Mesenchymal stem cell (in vitro differentiated cells and primary cell): Measurements from ENCODE around the gene AFAP1L2.

Experiments used
- DNase-seq: peaks from one replicate; pipeline ENCODE4 v3.0.0-alpha.2; 2013
- H2AFZ ChIP-seq: one replicate; pipeline ENCODE4 v1.6.1; 2013; ENCODE audit warnings: low read depth, mild to moderate bottlenecking, control low read depth, inconsistent platforms, low read length, moderate library complexity
- H2AK5ac ChIP-seq: 2 replicates; pipeline ENCODE4 v1.6.1; 2013; ENCODE audit warnings: low read length, moderate library complexity, mild to moderate bottlenecking, inconsistent platforms; ENCODE audit not compliant: severe bottlenecking
- H2BK120ac ChIP-seq: one replicate; pipeline ENCODE4 v1.6.1; 2013; ENCODE audit warnings: low read depth, mild to moderate bottlenecking, inconsistent platforms, low read length, moderate library complexity
- H2BK12ac ChIP-seq, 2 experiments: one replicate each; pipeline ENCODE4 v1.6.1; 2013; ENCODE audit warnings: inconsistent platforms in 2 of 2, low read length in 2 of 2, mild to moderate bottlenecking in 2 of 2, moderate library complexity in 2 of 2, control low read depth in 1 of 2
- H2BK15ac ChIP-seq: one replicate; pipeline ENCODE4 v1.6.1; 2013; ENCODE audit warnings: mild to moderate bottlenecking, low read depth, inconsistent platforms; ENCODE audit not compliant: poor library complexity, severe bottlenecking
- H2BK5ac ChIP-seq: 2 replicates; pipeline ENCODE4 v1.6.1; 2013; ENCODE audit warnings: low read depth, mild to moderate bottlenecking, low read length, control low read depth, inconsistent platforms; ENCODE audit not compliant: poor library complexity, severe bottlenecking
- H3K14ac ChIP-seq, 2 experiments: one replicate each; pipeline ENCODE4 v1.6.1; 2013; ENCODE audit warnings: inconsistent platforms in 2 of 2, low read length in 2 of 2, control low read depth in 1 of 2, mild to moderate bottlenecking in 1 of 2, moderate library complexity in 1 of 2
- H3K18ac ChIP-seq, 2 experiments: one replicate each; pipeline ENCODE4 v1.6.1; 2013; ENCODE audit warnings: inconsistent platforms in 2 of 2, low read length in 2 of 2, control low read depth in 1 of 2, low read depth in 1 of 2, mild to moderate bottlenecking in 1 of 2
- H3K23ac ChIP-seq, 2 experiments: one replicate each; pipeline ENCODE4 v1.6.1; 2013; ENCODE audit warnings: inconsistent platforms in 2 of 2, low read length in 2 of 2, mild to moderate bottlenecking in 2 of 2, moderate library complexity in 2 of 2, control low read depth in 1 of 2
- H3K27ac ChIP-seq: 2 replicates; pipeline ENCODE4 v1.5.1; 2013; ENCODE audit warnings: mild to moderate bottlenecking, moderate library complexity, low read length, control low read depth, inconsistent platforms; ENCODE audit not compliant: poor library complexity, severe bottlenecking
- H3K27me3 ChIP-seq, 2 experiments: 2 replicates each; pipeline versions ENCODE4 v1.6.1 to v1.7.0; 2013; ENCODE audit warnings: low read length in 2 of 2, mild to moderate bottlenecking in 2 of 2, moderate library complexity in 2 of 2, control low read depth in 1 of 2, inconsistent platforms in 1 of 2; ENCODE audit not compliant: control insufficient read depth in 1 of 2, insufficient read depth in 1 of 2
- H3K36me3 ChIP-seq, 2 experiments: 2 replicates each; pipeline versions ENCODE4 v1.6.1 to v1.7.0; 2013; ENCODE audit warnings: low read length in 2 of 2, control low read depth in 1 of 2, inconsistent platforms in 1 of 2, low read depth in 1 of 2, mild to moderate bottlenecking in 1 of 2; ENCODE audit not compliant: insufficient read depth in 2 of 2, control insufficient read depth in 1 of 2
- H3K4ac ChIP-seq, 2 experiments: one replicate each; pipeline ENCODE4 v1.6.1; 2013; ENCODE audit warnings: inconsistent platforms in 2 of 2, low read length in 2 of 2, mild to moderate bottlenecking in 2 of 2, moderate library complexity in 2 of 2, control low read depth in 1 of 2, low read depth in 1 of 2
- H3K4me1 ChIP-seq: 2 replicates; pipeline ENCODE4 v1.6.1; 2013; ENCODE audit warnings: low read depth, low read length, control low read depth; ENCODE audit not compliant: control insufficient read depth, insufficient read depth
- H3K4me2 ChIP-seq: 2 replicates; pipeline ENCODE4 v1.6.1; 2013; ENCODE audit warnings: low read length, mild to moderate bottlenecking, inconsistent platforms; ENCODE audit not compliant: poor library complexity, severe bottlenecking
- H3K4me3 ChIP-seq, 2 experiments: 2 replicates each; pipeline versions ENCODE4 v1.5.1 to v1.7.0; 2013; ENCODE audit warnings: low read length in 2 of 2, mild to moderate bottlenecking in 2 of 2, control low read depth in 1 of 2, low read depth in 1 of 2; ENCODE audit not compliant: insufficient read depth in 1 of 2
- H3K79me1 ChIP-seq: replicated peaks from 2 replicates; pipeline ENCODE4 v1.6.1; 2013; ENCODE audit warnings: mild to moderate bottlenecking, control low read depth, low read length, inconsistent platforms; ENCODE audit not compliant: poor library complexity, severe bottlenecking
- H3K9ac ChIP-seq: 2 replicates; pipeline ENCODE4 v1.7.0; 2013; ENCODE audit warnings: mild to moderate bottlenecking, low read length, moderate library complexity
- H3K9me3 ChIP-seq: 2 replicates; pipeline ENCODE4 v1.7.0; 2013; ENCODE audit warnings: mild to moderate bottlenecking, low read length; ENCODE audit not compliant: control insufficient read depth
- H4K8ac ChIP-seq: one replicate; pipeline ENCODE4 v1.6.1; 2013; ENCODE audit warnings: inconsistent platforms, mild to moderate bottlenecking, low read length, moderate library complexity
- H4K91ac ChIP-seq: one replicate; pipeline ENCODE4 v1.6.1; 2013; ENCODE audit warnings: mild to moderate bottlenecking, low read length, inconsistent platforms
- WGBS: methylation state at CpG from one replicate; pipeline ENCODE4 v1.1.7; 2013; ENCODE audit warnings: mixed read lengths; 5-methylcytosine and 5-hydroxymethylcytosine counted together

AFAP1L2 gene

DNA sequence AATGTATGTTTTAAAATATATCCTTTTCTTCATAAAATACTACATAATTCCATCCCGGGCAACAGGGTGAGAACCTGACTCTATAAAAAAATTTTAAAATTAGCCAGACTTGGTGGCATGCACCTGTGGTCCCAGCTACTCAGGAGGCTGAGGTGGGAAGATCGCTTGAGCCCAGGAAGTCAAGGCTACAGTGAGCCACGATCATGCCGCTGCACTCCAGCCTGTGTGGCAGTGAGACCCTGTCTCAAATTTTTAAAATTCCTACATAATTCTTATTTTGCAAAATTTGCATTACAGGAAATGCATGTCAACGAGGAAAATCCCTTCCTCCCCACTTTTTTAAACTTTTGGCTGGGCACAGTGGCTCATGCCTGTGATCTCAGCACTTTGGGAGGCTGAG is 31.3 kb downstream of the AFAP1L2 start:
- 93% methylated on average over 5 of the region's 5 CpGs for WGBS
- no peak overlapping the region for H3K23ac ChIP-seq
- H3K14ac ChIP-seq = no peak overlapping the region
- H2BK15ac ChIP-seq = no peak overlapping the region
- no peaks in the 10 kb centered on the region for H3K36me3 ChIP-seq
- no peak overlapping the region for H2BK120ac ChIP-seq
- no peak overlapping the region for H4K8ac ChIP-seq
- H2BK12ac ChIP-seq = no peak overlapping the region
- H3K18ac ChIP-seq = no peak overlapping the region
- H2BK5ac ChIP-seq = no peak overlapping the region
- no peak overlapping the region for H2AFZ ChIP-seq
- DNase-seq = no peak
- H3K79me1 ChIP-seq = no peaks in the 10 kb centered on the region
- no peak overlapping the region for H3K4ac ChIP-seq
- no peaks in the 10 kb centered on the region for H3K9me3 ChIP-seq
- no peak overlapping the region for H2AK5ac ChIP-seq
- no peak overlapping the region for H3K4me2 ChIP-seq
- H3K9ac ChIP-seq = no peak overlapping the region
- H3K27ac ChIP-seq = no peak overlapping the region
- peaks cover 3% of the 10 kb centered on the region for H3K4me1 ChIP-seq
- H4K91ac ChIP-seq = no peak overlapping the region
- peaks cover 0 to 40% of the 10 kb centered on the region in 2 experiments for H3K27me3 ChIP-seq
- no peak overlapping the region for H3K4me3 ChIP-seq

DNA sequence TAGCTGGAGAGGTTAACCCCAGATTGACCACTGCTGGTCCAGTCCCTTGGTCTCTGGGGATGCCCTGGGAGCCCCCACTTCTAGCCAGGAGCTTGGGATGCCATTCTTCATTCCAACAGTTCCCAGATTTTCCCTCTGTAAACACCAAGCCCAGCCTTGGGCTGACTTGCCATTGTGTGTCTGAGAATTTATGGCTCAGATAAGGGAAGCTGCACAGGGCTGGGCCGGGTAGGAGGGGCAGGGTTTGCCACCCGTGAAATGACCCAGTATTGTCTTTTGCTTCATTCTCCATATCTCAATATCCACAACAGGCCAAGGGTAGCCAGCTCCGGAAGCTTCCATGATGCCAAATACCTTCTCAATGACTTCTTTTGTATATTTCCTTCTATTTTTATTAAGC is 32.1 kb downstream of the AFAP1L2 start:
- Histone ChIP-seq H3K9ac (no peak overlapping the region), H4K8ac (no peak overlapping the region), H2AK5ac (no peak overlapping the region), H4K91ac (no peak overlapping the region), H2BK15ac (no peak overlapping the region), H3K27me3 (peaks cover 0 to 32% of the 10 kb centered on the region in 2 experiments), H2BK12ac (peak overlapping the region in 1 of 2 experiments; percentile 86), H3K36me3 (no peaks in the 10 kb centered on the region), H3K4me1 (peaks cover 7% of the 10 kb centered on the region), H3K14ac (no peak overlapping the region), H2BK5ac (no peak overlapping the region), H3K18ac (peak overlapping the region in 1 of 2 experiments; percentile 9), H3K23ac (no peak overlapping the region), H3K4me3 (no peak overlapping the region), H3K79me1 (no peaks in the 10 kb centered on the region), H3K27ac (no peak overlapping the region), H3K4ac (peak overlapping the region in 1 of 2 experiments; percentile 24), H2AFZ (no peak overlapping the region), H3K4me2 (no peak overlapping the region), H2BK120ac (no peak overlapping the region), H3K9me3 (no peaks in the 10 kb centered on the region)
- 56% methylated on average over 2 of the region's 3 CpGs for WGBS
- no peak for DNase-seq

DNA sequence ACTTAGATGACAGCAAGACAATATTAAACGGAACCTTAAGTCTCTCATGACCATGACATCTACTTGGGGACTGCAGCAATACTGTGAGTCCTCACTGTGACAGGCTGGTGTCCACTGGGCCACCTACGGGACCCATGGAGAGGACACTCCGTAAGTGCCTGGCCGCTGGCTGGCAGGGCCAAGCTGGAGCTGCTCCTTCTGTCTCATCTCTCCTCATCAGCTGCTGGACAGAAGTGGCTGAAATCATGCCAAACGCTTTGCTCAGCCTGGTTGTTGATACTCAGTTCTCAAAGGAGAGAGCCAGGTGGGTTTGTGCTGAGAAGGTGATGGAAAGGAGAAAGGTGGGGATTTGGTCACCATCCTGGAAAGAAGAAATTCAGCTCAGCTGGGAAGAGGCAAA is 33.3 kb downstream of the AFAP1L2 start:
- Histone ChIP-seq H2BK12ac (peak overlapping the region; percentile 11 to 87), H3K79me1 (no peaks in the 10 kb centered on the region), H3K9me3 (no peaks in the 10 kb centered on the region), H4K91ac (peak overlapping the region; percentile 84), H4K8ac (no peak overlapping the region), H3K4me1 (peaks cover 11% of the 10 kb centered on the region), H3K23ac (no peak overlapping the region), H3K4me3 (no peak overlapping the region), H3K27me3 (peaks cover 0 to 19% of the 10 kb centered on the region in 2 experiments), H3K4ac (peak overlapping the region in 1 of 2 experiments; percentile 51), H3K36me3 (no peaks in the 10 kb centered on the region), H2AK5ac (peak overlapping the region; percentile 41), H2AFZ (no peak overlapping the region), H2BK120ac (no peak overlapping the region), H3K18ac (peak overlapping the region; percentile 55 to 59), H2BK15ac (peak overlapping the region; percentile 74), H3K14ac (no peak overlapping the region), H3K9ac (no peak overlapping the region), H3K4me2 (no peak overlapping the region), H2BK5ac (no peak overlapping the region), H3K27ac (no peak overlapping the region)
- DNase-seq = no peak
- 93% methylated on average over 5 of the region's 5 CpGs for WGBS

DNA sequence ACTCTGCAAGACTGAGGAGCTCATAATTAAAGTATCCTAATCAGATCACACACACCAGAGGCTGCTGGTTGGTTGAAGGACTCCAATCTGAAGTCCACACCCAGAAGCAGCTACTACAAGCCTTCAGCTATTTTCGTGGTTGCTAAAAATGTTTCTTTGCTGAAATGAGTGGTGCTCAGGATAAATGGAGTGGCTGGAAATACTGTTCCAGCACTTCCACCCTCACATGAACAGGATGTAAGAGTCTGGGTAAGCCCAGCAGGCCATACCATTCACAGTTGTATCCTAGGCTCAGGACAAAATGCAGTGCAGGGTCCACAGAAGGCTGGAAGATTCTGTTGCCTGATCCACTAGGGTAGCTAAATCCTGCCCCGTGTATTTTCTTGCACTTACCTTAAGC is 34.1 kb downstream of the AFAP1L2 start:
- no peaks in the 10 kb centered on the region for H3K79me1 ChIP-seq
- H2BK120ac ChIP-seq = no peak overlapping the region
- no peaks in the 10 kb centered on the region for H3K36me3 ChIP-seq
- H4K91ac ChIP-seq = no peak overlapping the region
- peak overlapping the region in 1 of 2 experiments; percentile 69 for H2BK12ac ChIP-seq
- H3K9me3 ChIP-seq = no peaks in the 10 kb centered on the region
- peaks cover 0 to 17% of the 10 kb centered on the region in 2 experiments for H3K27me3 ChIP-seq
- peaks cover 11% of the 10 kb centered on the region for H3K4me1 ChIP-seq
- H3K9ac ChIP-seq = no peak overlapping the region
- no peak overlapping the region for H3K4ac ChIP-seq
- DNase-seq = no peak
- no peak overlapping the region for H2AFZ ChIP-seq
- no peak overlapping the region for H3K14ac ChIP-seq
- H4K8ac ChIP-seq = no peak overlapping the region
- 70% methylated on average over 2 of the region's 2 CpGs for WGBS
- H3K27ac ChIP-seq = no peak overlapping the region
- H3K4me2 ChIP-seq = no peak overlapping the region
- H3K4me3 ChIP-seq = no peak overlapping the region
- H3K18ac ChIP-seq = no peak overlapping the region
- no peak overlapping the region for H2BK5ac ChIP-seq
- no peak overlapping the region for H2BK15ac ChIP-seq
- peak overlapping the region; percentile 22 for H2AK5ac ChIP-seq
- H3K23ac ChIP-seq = no peak overlapping the region
